Measurements from ENCODE around the gene SOX30.

SOX30 gene

DNA sequence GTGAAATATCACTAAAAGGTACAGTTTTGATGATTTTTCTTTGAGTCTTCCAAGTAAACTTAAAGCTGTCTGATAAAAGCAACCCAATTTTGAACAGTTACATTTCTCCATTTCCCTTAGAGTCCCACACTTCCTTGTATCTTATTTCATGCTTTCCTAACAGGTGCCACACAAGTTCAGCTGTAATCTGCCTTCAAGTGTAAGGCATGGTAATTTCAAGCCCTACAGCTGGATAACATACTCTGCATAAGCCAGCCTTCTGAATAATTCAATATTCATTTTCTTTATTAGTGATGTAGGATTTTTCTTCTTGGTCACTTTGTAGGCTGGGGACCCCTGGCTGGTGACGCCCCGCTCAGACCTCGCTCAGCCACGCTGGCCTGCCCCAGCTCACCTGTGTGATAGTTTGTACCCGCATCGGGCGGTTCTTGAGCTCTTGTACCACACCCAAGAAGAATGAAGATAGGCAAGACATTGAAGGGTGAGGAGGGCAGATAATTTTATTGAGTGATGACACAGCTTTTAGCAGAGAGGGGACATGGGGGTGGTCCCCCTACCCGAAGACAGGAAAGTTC, 34.0 kb downstream of the SOX30 start:
- Histone ChIP-seq H3K9ac (ENCODE audit: low read depth, low read length) (no peak overlapping the region), H3K27me3 (ENCODE audit: insufficient read depth, low read length) (no peaks in the 10 kb centered on the region), H3K4me1 (ENCODE audit: insufficient read depth, low read length) (no peaks in the 10 kb centered on the region), H3K36me3 (ENCODE audit: insufficient read depth, low read length) (no peaks in the 10 kb centered on the region), H3K9me3 (ENCODE audit: insufficient read depth, low read depth, low read length) (no peaks in the 10 kb centered on the region), H3K27ac (ENCODE audit: low read depth, low read length) (no peak overlapping the region), H3K4me3 (ENCODE audit: low read length) (no peak overlapping the region)
- 92% methylated on average over 8 of the region's 8 CpGs for WGBS

- H3K9me3 ChIP-seq (ENCODE audit: insufficient read depth, low read depth, low read length), result no peaks in the 10 kb centered on the region
- H3K27ac ChIP-seq (ENCODE audit: low read depth, low read length), result no peak overlapping the region
- H3K4me3 ChIP-seq (ENCODE audit: low read length), result no peak overlapping the region
- H3K9ac ChIP-seq (ENCODE audit: low read depth, low read length), result no peak overlapping the region
- no peaks in the 10 kb centered on the region for H3K4me1 ChIP-seq (ENCODE audit: insufficient read depth, low read length)
- no peaks in the 10 kb centered on the region for H3K36me3 ChIP-seq (ENCODE audit: insufficient read depth, low read length)
- no peaks in the 10 kb centered on the region for H3K27me3 ChIP-seq (ENCODE audit: insufficient read depth, low read length)
- 90% methylated on average over 4 of the region's 4 CpGs for WGBS
Measured at GRCh38 chr5:157616785-157617184, 35.5 kb downstream of the SOX30 start.

GRCh38 chr5:157613385-157614245, 38.6 kb downstream of the SOX30 start:
- no peaks in the 10 kb centered on the region for H3K9me3 ChIP-seq (ENCODE audit: insufficient read depth, low read depth, low read length)

GRCh38 chr5:157612581-157612980, 39.7 kb downstream of the SOX30 start:
- H3K27ac ChIP-seq (ENCODE audit: low read depth, low read length), result no peak overlapping the region
- no peak overlapping the region for H3K9ac ChIP-seq (ENCODE audit: low read depth, low read length)
- 95% methylated on average over 5 of the region's 5 CpGs for WGBS
- no peaks in the 10 kb centered on the region for H3K4me1 ChIP-seq (ENCODE audit: insufficient read depth, low read length)
- no peak overlapping the region for H3K4me3 ChIP-seq (ENCODE audit: low read length)
- H3K36me3 ChIP-seq (ENCODE audit: insufficient read depth, low read length), result no peaks in the 10 kb centered on the region
- H3K27me3 ChIP-seq (ENCODE audit: insufficient read depth, low read length), result no peaks in the 10 kb centered on the region
- H3K9me3 ChIP-seq (ENCODE audit: insufficient read depth, low read depth, low read length), result no peaks in the 10 kb centered on the region

More at GRCh38 chr5:157613385-157614245, 38.6 kb downstream of the SOX30 start:
- Histone ChIP-seq H3K4me1 (ENCODE audit: insufficient read depth, low read length) (no peaks in the 10 kb centered on the region), H3K4me3 (ENCODE audit: low read length) (no peak overlapping the region), H3K27me3 (ENCODE audit: insufficient read depth, low read length) (no peaks in the 10 kb centered on the region), H3K27ac (ENCODE audit: low read depth, low read length) (no peak overlapping the region), H3K36me3 (ENCODE audit: insufficient read depth, low read length) (no peaks in the 10 kb centered on the region), H3K9ac (ENCODE audit: low read depth, low read length) (no peak overlapping the region)
- WGBS, result 94% methylated on average over 11 of the region's 11 CpGs

DNA sequence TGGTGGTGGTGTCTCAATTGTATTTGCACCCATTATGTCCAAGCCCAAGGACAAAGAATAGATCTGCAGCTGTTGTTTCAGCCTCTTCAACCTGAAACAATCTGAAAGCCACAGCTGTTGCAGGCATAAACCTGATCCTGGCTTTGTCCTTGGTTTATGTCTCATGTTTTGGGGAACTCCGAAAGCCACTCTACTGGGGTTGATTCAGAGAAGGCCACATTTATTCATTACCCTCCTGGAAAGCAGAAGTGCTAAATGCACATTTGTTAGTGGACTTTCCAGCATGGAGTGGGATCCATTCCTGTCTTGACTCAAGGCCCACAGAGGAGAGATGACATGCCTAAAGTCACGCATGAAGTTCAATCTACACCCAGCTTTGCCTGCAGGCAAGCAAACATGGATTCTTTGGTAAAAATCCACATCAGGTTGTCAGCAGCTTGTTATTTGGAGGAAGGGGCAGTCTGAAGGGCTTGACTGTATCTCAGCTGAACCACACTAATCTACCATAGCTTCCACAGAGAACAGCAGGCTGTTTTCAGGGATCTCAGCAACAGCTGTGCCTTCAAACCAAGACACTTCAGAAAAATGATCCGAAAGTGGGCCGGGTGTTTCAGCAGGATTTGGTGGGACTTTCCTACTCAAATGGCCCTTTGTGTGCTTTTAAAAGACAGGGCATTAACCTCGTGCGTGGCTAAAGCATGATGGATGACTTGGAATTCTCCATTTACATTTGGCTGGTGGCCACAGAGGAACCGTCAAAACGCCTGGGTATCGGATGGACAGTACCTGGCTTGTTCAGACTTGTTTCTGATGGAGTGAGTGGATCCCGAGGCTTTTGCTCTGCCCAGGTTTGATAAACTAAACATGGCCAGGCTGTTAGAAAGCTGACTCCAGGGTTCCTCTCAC, 40.4 kb downstream of the SOX30 start:
- Histone ChIP-seq H3K36me3 (ENCODE audit: insufficient read depth, low read length) (no peaks in the 10 kb centered on the region), H3K4me1 (ENCODE audit: insufficient read depth, low read length) (no peaks in the 10 kb centered on the region), H3K9ac (ENCODE audit: low read depth, low read length) (no peak overlapping the region), H3K4me3 (ENCODE audit: low read length) (no peak overlapping the region), H3K9me3 (ENCODE audit: insufficient read depth, low read depth, low read length) (no peaks in the 10 kb centered on the region), H3K27ac (ENCODE audit: low read depth, low read length) (no peak overlapping the region), H3K27me3 (ENCODE audit: insufficient read depth, low read length) (no peaks in the 10 kb centered on the region)
- WGBS, result 95% methylated on average over 10 of the region's 10 CpGs

- no peaks in the 10 kb centered on the region for H3K9me3 ChIP-seq (ENCODE audit: insufficient read depth, low read depth, low read length)
- no peak overlapping the region for H3K4me3 ChIP-seq (ENCODE audit: low read length)
- H3K36me3 ChIP-seq (ENCODE audit: insufficient read depth, low read length), result no peaks in the 10 kb centered on the region
- 95% methylated on average over 5 of the region's 5 CpGs for WGBS
- no peak overlapping the region for H3K27ac ChIP-seq (ENCODE audit: low read depth, low read length)
- H3K4me1 ChIP-seq (ENCODE audit: insufficient read depth, low read length), result no peaks in the 10 kb centered on the region
- H3K27me3 ChIP-seq (ENCODE audit: insufficient read depth, low read length), result no peaks in the 10 kb centered on the region
- no peak overlapping the region for H3K9ac ChIP-seq (ENCODE audit: low read depth, low read length)
Measured at GRCh38 chr5:157610990-157611389, 41.2 kb downstream of the SOX30 start.

DNA sequence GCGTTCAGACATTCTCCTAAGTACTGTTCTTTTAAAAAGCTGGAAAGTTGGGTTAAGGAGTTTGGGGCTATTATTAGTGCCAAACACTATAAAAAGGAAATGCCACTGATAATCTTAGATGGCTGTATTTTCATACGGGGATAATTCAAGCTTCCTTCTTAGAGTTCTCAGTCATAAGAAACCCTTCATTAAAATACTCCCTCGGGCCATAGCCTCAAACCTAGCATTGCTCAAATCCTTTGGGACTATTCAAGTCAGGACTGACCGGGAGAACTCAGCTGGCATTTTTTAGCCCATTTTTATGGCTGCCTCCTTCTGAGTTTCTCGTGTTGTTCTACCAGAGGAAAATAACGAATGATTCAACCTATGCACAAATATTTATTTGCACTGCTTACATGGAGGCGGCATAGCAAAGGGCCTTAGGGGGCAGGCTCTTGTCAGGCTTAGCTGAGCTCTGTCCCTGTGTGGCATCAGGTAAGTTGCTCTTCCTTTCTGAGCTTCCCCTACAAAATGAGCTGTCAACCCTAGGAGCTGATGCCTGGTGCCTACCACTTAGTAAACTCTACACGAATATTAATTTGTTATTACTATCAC, 43.2 kb downstream of the SOX30 start:
- no peak overlapping the region for H3K27ac ChIP-seq (ENCODE audit: low read depth, low read length)
- no peak overlapping the region for H3K4me3 ChIP-seq (ENCODE audit: low read length)
- WGBS, result 92% methylated on average over 8 of the region's 8 CpGs
- H3K36me3 ChIP-seq (ENCODE audit: insufficient read depth, low read length), result no peaks in the 10 kb centered on the region
- no peaks in the 10 kb centered on the region for H3K27me3 ChIP-seq (ENCODE audit: insufficient read depth, low read length)
- H3K9ac ChIP-seq (ENCODE audit: low read depth, low read length), result no peak overlapping the region
- no peaks in the 10 kb centered on the region for H3K4me1 ChIP-seq (ENCODE audit: insufficient read depth, low read length)
- H3K9me3 ChIP-seq (ENCODE audit: insufficient read depth, low read depth, low read length), result no peaks in the 10 kb centered on the region

- no peak overlapping the region for H3K9ac ChIP-seq (ENCODE audit: low read depth, low read length)
- WGBS, result 88% methylated on average over 5 of the region's 7 CpGs
Measured at GRCh38 chr5:157607371-157608161, 44.7 kb downstream of the SOX30 start.

DNA sequence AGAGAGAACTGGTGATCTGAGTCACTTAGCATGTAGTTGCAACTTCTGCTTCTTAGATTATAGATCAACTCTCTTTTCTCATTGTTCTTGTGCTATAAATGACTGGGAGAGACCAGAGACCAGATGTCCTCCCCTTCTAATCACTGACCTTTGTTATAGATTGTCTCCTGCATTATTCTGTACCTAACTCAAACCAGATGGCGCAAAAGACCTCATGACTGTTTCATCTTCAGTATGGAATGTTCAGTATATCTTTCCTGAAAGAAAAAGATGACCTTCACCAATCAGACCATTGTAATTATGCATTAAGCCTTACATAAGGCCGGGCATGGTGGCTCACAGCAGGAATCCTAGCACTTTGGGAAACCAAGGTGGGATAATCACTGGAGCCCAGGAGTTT, 46.2 kb downstream of the SOX30 start:
- Histone ChIP-seq H3K27ac (ENCODE audit: low read depth, low read length) (no peak overlapping the region), H3K9me3 (ENCODE audit: insufficient read depth, low read depth, low read length) (no peaks in the 10 kb centered on the region), H3K4me1 (ENCODE audit: insufficient read depth, low read length) (no peaks in the 10 kb centered on the region), H3K9ac (ENCODE audit: low read depth, low read length) (no peak overlapping the region), H3K4me3 (ENCODE audit: low read length) (no peak overlapping the region), H3K27me3 (ENCODE audit: insufficient read depth, low read length) (no peaks in the 10 kb centered on the region), H3K36me3 (ENCODE audit: insufficient read depth, low read length) (no peaks in the 10 kb centered on the region)
- 96% methylated on average over 2 of the region's 2 CpGs for WGBS

More at GRCh38 chr5:157607371-157608161, 44.7 kb downstream of the SOX30 start:
- no peaks in the 10 kb centered on the region for H3K9me3 ChIP-seq (ENCODE audit: insufficient read depth, low read depth, low read length)
- no peaks in the 10 kb centered on the region for H3K36me3 ChIP-seq (ENCODE audit: insufficient read depth, low read length)
- H3K27ac ChIP-seq (ENCODE audit: low read depth, low read length), result no peak overlapping the region
- H3K4me3 ChIP-seq (ENCODE audit: low read length), result no peak overlapping the region
- no peaks in the 10 kb centered on the region for H3K27me3 ChIP-seq (ENCODE audit: insufficient read depth, low read length)
- H3K4me1 ChIP-seq (ENCODE audit: insufficient read depth, low read length), result no peaks in the 10 kb centered on the region

DNA sequence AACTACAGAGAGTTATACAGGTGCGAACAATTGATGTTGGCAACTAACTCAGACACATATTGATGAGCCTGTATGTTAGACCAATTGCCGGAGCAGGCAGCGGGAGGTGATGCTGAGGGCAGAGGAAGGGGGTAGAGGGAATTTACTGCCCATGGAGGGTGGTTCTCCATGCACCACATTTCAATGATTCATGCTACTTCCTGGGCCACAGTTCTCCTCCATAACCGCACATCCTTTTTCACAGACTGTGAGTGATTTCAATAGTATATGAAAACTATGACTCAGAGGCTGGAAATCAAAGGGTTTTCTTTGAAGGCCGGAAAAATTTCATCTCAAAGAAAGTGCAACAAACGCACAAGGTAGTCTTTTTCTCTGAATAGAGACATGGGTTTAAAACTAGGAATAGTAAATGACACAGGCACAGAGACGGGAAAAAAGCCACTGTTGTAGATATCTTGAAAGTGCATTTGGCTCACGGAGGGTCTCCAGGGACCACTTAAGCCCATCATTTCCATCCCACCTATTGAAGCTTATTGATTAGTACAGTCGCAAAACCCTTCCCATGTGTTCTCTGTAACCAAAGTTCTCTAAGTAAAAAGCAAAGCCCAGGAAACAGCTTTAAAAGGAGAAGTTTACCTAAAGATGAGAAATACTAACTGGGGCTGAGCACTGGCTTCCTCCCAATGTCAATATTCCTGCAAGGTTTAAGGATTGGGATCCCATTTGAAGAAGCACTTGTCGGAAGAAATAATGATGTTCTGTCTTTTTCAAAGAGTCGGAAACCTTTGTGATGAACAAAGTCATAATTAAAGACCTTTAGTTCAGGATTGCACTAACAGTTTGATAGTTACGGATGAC, 48.7 kb downstream of the SOX30 start:
- WGBS, result 94% methylated on average over 11 of the region's 12 CpGs
- H3K4me1 ChIP-seq (ENCODE audit: insufficient read depth, low read length), result no peaks in the 10 kb centered on the region
- no peak overlapping the region for H3K9ac ChIP-seq (ENCODE audit: low read depth, low read length)
- H3K4me3 ChIP-seq (ENCODE audit: low read length), result no peak overlapping the region
- H3K9me3 ChIP-seq (ENCODE audit: insufficient read depth, low read depth, low read length), result no peaks in the 10 kb centered on the region
- H3K27ac ChIP-seq (ENCODE audit: low read depth, low read length), result no peak overlapping the region
- no peaks in the 10 kb centered on the region for H3K27me3 ChIP-seq (ENCODE audit: insufficient read depth, low read length)
- no peaks in the 10 kb centered on the region for H3K36me3 ChIP-seq (ENCODE audit: insufficient read depth, low read length)
